GM23338 (cell line): ENCODE measurements around the gene LAYN. TPM values are rescaled to one million over a fixed set of nuclear protein-coding genes. Genes with fewer than 3 reads are reported as not detected.

ENCODE experiments used
- ATAC-seq: fragments of 200-7000 bp; cut with Tn5 transposase; 3 replicates; pipeline ENCODE4 v1.9.1; 2020
- DNase-seq: peaks from one replicate; pipeline ENCODE4 v3.0.0-alpha.2; 2015; ENCODE audit warnings: low spot score
- H2AFZ ChIP-seq: fragments of 200-600 bp; sonication (generic); 2 replicates; pipeline ENCODE4 v1.8.0; 2016; ENCODE audit warnings: antibody characterized with exemption, mild to moderate bottlenecking, moderate library complexity
- H3F3A ChIP-seq: fragments of 200-600 bp; sonication (generic); replicated peaks from 2 replicates; pipeline ENCODE4 v1.8.0; 2017; ENCODE audit warnings: antibody characterized with exemption, mixed run types, low read depth
- H3K27ac ChIP-seq: fragments of 200-600 bp; sonication (generic); 2 replicates; pipeline ENCODE4 v1.6.1; 2016; ENCODE audit warnings: low read depth
- H3K27me3 ChIP-seq: fragments of 200-600 bp; sonication (generic); 2 replicates; pipeline ENCODE4 v1.8.0; 2016; ENCODE audit warnings: mild to moderate bottlenecking, mixed run types, moderate library complexity; ENCODE audit not compliant: insufficient read depth
- H3K36me3 ChIP-seq: fragments of 200-600 bp; sonication (generic); 2 replicates; pipeline ENCODE4 v1.8.0; 2016; ENCODE audit warnings: mild to moderate bottlenecking; ENCODE audit not compliant: insufficient read depth
- H3K4me1 ChIP-seq: fragments of 200-600 bp; sonication (generic); 2 replicates; pipeline ENCODE4 v1.8.0; 2016; ENCODE audit warnings: mild to moderate bottlenecking, moderate library complexity; ENCODE audit not compliant: insufficient read depth
- H3K4me2 ChIP-seq: fragments of 200-600 bp; sonication (generic); 2 replicates; pipeline ENCODE4 v1.7.1; 2017; ENCODE audit warnings: mixed run types
- H3K4me3 ChIP-seq: fragments of 200-600 bp; sonication (generic); 2 replicates; pipeline ENCODE4 v1.6.1; 2016; ENCODE audit warnings: mixed run types
- H3K79me2 ChIP-seq: fragments of 200-600 bp; sonication (generic); replicated peaks from 2 replicates; pipeline ENCODE4 v1.8.0; 2017; ENCODE audit warnings: mild to moderate bottlenecking; ENCODE audit not compliant: insufficient read depth
- H3K9me2 ChIP-seq: fragments of 200-600 bp; sonication (generic); 2 replicates; pipeline ENCODE4 v1.8.0; 2017; ENCODE audit not compliant: insufficient read depth
- H4K20me1 ChIP-seq: fragments of 200-600 bp; sonication (generic); replicated peaks from 2 replicates; pipeline ENCODE4 v1.8.0; 2017; ENCODE audit warnings: mild to moderate bottlenecking; ENCODE audit not compliant: insufficient read depth
- H3K27ac Mint-ChIP-seq: 2 replicates; pipeline ENCODE4 v1.8.0; 2020; ENCODE audit warnings: inconsistent platforms, mild to moderate bottlenecking, moderate library complexity, mixed read lengths
- H3K27me3 Mint-ChIP-seq: 3 replicates; pipeline ENCODE4 v1.8.0; 2022; ENCODE audit warnings: low read depth, mild to moderate bottlenecking, moderate library complexity, mixed read lengths, inconsistent platforms; ENCODE audit not compliant: insufficient read depth, poor library complexity
- H3K36me3 Mint-ChIP-seq: 3 replicates; pipeline ENCODE4 v1.8.0; 2021; ENCODE audit warnings: low read depth, mild to moderate bottlenecking, inconsistent platforms, moderate library complexity, mixed read lengths
- H3K4me1 Mint-ChIP-seq: 3 replicates; pipeline ENCODE4 v1.8.0; 2020; ENCODE audit warnings: mild to moderate bottlenecking, inconsistent platforms, mixed read lengths
- H3K4me3 Mint-ChIP-seq: 3 replicates; pipeline ENCODE4 v1.8.0; 2021; ENCODE audit warnings: moderate library complexity, mild to moderate bottlenecking, inconsistent platforms, mixed read lengths
- H3K9me3 Mint-ChIP-seq: 3 replicates; pipeline ENCODE4 v1.8.0; 2020; ENCODE audit warnings: moderate library complexity, mild to moderate bottlenecking, inconsistent platforms, mixed read lengths
- CTCF ChIP-seq, 2 experiments: fragments of 200-600 bp in 1 of 2; sonication (generic) in 1 of 2; conservative IDR thresholded peaks; 2 replicates each; pipeline versions ENCODE4 v1.5.1 to v1.6.1; 2016 to 2017; ENCODE audit warnings: antibody characterized with exemption in 2 of 2, low read depth in 2 of 2, mild to moderate bottlenecking in 2 of 2, moderate library complexity in 1 of 2
- EZH2 ChIP-seq: fragments of 200-600 bp; sonication (generic); IDR thresholded peaks from one replicate; pipeline ENCODE4 v1.8.0; 2017; ENCODE audit warnings: antibody characterized with exemption, mild to moderate bottlenecking, low read depth; ENCODE audit not compliant: unreplicated experiment
- EZH2phosphoT487 ChIP-seq: fragments of 200-600 bp; sonication (generic); IDR thresholded peaks from one replicate; pipeline ENCODE4 v1.8.1; 2018; ENCODE audit warnings: antibody characterized with exemption; ENCODE audit not compliant: unreplicated experiment
- JUNB ChIP-seq: IDR thresholded peaks from one replicate; pipeline ENCODE4 v1.6.1; 2016; ENCODE audit warnings: antibody characterized with exemption; ENCODE audit not compliant: unreplicated experiment
- POLR2AphosphoS5 ChIP-seq: IDR thresholded peaks from 2 replicates; pipeline ENCODE4 v1.6.1; 2016; ENCODE audit warnings: antibody characterized with exemption, low read depth
- REST ChIP-seq: IDR thresholded peaks from one replicate; pipeline ENCODE4 v1.6.1; 2018; ENCODE audit warnings: antibody characterized with exemption; ENCODE audit not compliant: unreplicated experiment
- STAT1 ChIP-seq: IDR thresholded peaks from one replicate; pipeline ENCODE4 v1.6.1; 2016; ENCODE audit warnings: antibody characterized with exemption; ENCODE audit not compliant: unreplicated experiment
- polyA plus RNA-seq: library from polyadenylated mRNA; unstranded; fragments of >200 nt; fragmentation: Nextera tagmentation; extraction: Ambion mirVana; gene quantifications from 2 replicates; pipeline ENCODE4 v1.2.1, GENCODE V29; 2016
- total RNA-seq: library from RNA; depleted of rRNA; stranded (reverse); fragments of >200 nt; shearing (Covaris generic); gene quantifications from 2 replicates; pipeline ENCODE4 v1.2.3, GENCODE V29; 2014
- TF ChIP-seq, protein P1 (sequence below): fragments of 250-450 bp; sonication (Bioruptor Pico); IDR thresholded peaks from 2 replicates; pipeline ENCODE4 v1.5.0; 2020; ENCODE audit warnings: mild to moderate bottlenecking, moderate library complexity

LAYN gene
- total and polyA plus RNA-seq, 2 experiments from 2014 or later, result 6.8 to 7.9 TPM

GRCh38 chr11:111561306-111561705 lies 20.8 kb downstream of the LAYN start (continued):
- TF ChIP-seq REST, result no peak
- TF ChIP-seq STAT1, result no peak
- no peak for TF ChIP-seq POLR2AphosphoS5
- no peak for TF ChIP-seq CTCF (conservative IDR thresholded peaks at IDR 0.05; ENCODE audit: low read depth in 2 of 2)

GRCh38 chr11:111561791-111562325 lies 21.3 kb downstream of the LAYN start:
- 0 out of 2 replicates have a peak overlapping the region, but pooled peaks have one; percentile 17 for H3K4me2 ChIP-seq
- Mint-ChIP-seq H3K4me3 (no peak overlapping the region), H3K36me3 (peaks cover 8% of the 10 kb centered on the region; the same call in 2 of the 3 replicates), H3K4me1 (peaks cover 37% of the 10 kb centered on the region), H3K9me3 (peaks cover 6% of the 10 kb centered on the region; the same call in 1 of the 3 replicates), H3K27ac (0 out of 2 replicates have a peak overlapping the region, but pooled peaks have one; percentile 53), H3K27me3 (peaks cover 10% of the 10 kb centered on the region)
- no peak overlapping the region for H3K4me3 ChIP-seq
- DNase-seq, result peak; percentile 67
- H3K79me2 ChIP-seq, result no peaks in the 10 kb centered on the region
- no peak overlapping the region for H2AFZ ChIP-seq
- ATAC-seq, result peak; percentile 84
- H3K9me2 ChIP-seq, result no peaks in the 10 kb centered on the region
- H3K27ac ChIP-seq, result peak overlapping the region; percentile 51
- H3K36me3 ChIP-seq, result no peaks in the 10 kb centered on the region
- H3F3A ChIP-seq, result no peaks in the 10 kb centered on the region
- H4K20me1 ChIP-seq, result no peaks in the 10 kb centered on the region
- H3K27me3 ChIP-seq, result no peaks in the 10 kb centered on the region
- H3K4me1 ChIP-seq, result peaks cover 51% of the 10 kb centered on the region
- no peak for TF ChIP-seq REST
- TF ChIP-seq EZH2, result no peak
- TF ChIP-seq EZH2phosphoT487, result no peak
- TF ChIP-seq, protein P1, sequence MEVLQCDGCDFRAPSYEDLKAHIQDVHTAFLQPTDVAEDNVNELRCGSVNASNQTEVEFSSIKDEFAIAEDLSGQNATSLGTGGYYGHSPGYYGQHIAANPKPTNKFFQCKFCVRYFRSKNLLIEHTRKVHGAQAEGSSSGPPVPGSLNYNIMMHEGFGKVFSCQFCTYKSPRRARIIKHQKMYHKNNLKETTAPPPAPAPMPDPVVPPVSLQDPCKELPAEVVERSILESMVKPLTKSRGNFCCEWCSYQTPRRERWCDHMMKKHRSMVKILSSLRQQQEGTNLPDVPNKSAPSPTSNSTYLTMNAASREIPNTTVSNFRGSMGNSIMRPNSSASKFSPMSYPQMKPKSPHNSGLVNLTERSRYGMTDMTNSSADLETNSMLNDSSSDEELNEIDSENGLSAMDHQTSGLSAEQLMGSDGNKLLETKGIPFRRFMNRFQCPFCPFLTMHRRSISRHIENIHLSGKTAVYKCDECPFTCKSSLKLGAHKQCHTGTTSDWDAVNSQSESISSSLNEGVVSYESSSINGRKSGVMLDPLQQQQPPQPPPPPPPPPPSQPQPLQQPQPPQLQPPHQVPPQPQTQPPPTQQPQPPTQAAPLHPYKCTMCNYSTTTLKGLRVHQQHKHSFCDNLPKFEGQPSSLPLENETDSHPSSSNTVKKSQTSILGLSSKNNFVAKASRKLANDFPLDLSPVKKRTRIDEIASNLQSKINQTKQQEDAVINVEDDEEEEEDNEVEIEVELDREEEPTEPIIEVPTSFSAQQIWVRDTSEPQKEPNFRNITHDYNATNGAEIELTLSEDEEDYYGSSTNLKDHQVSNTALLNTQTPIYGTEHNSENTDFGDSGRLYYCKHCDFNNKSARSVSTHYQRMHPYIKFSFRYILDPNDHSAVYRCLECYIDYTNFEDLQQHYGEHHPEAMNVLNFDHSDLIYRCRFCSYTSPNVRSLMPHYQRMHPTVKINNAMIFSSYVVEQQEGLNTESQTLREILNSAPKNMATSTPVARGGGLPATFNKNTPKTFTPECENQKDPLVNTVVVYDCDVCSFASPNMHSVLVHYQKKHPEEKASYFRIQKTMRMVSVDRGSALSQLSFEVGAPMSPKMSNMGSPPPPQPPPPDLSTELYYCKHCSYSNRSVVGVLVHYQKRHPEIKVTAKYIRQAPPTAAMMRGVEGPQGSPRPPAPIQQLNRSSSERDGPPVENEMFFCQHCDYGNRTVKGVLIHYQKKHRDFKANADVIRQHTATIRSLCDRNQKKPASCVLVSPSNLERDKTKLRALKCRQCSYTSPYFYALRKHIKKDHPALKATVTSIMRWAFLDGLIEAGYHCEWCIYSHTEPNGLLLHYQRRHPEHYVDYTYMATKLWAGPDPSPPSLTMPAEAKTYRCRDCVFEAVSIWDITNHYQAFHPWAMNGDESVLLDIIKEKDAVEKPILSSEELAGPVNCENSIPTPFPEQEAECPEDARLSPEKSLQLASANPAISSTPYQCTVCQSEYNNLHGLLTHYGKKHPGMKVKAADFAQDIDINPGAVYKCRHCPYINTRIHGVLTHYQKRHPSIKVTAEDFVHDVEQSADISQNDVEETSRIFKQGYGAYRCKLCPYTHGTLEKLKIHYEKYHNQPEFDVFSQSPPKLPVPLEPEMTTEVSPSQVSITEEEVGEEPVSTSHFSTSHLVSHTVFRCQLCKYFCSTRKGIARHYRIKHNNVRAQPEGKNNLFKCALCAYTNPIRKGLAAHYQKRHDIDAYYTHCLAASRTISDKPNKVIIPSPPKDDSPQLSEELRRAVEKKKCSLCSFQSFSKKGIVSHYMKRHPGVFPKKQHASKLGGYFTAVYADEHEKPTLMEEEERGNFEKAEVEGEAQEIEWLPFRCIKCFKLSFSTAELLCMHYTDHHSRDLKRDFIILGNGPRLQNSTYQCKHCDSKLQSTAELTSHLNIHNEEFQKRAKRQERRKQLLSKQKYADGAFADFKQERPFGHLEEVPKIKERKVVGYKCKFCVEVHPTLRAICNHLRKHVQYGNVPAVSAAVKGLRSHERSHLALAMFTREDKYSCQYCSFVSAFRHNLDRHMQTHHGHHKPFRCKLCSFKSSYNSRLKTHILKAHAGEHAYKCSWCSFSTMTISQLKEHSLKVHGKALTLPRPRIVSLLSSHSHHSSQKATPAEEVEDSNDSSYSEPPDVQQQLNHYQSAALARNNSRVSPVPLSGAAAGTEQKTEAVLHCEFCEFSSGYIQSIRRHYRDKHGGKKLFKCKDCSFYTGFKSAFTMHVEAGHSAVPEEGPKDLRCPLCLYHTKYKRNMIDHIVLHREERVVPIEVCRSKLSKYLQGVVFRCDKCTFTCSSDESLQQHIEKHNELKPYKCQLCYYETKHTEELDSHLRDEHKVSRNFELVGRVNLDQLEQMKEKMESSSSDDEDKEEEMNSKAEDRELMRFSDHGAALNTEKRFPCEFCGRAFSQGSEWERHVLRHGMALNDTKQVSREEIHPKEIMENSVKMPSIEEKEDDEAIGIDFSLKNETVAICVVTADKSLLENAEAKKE (CRISPR knock-in tag), result no peak
- TF ChIP-seq JUNB, result no peak
